IMR-90 (cell line): Measurements from ENCODE around the gene CDK2AP2. TPM values are rescaled to one million over a fixed set of nuclear protein-coding genes. Genes with fewer than 3 reads are reported as not detected.

ENCODE experiments used
- ATAC-seq: fragments of 200-7000 bp; cut with Tn5 transposase; 2 replicates; pipeline ENCODE4 v1.9.1; 2020; ENCODE audit warnings: low read depth, mild to moderate bottlenecking, moderate library complexity
- BruUV-seq: library from RNA; stranded (reverse); fragments of 400-500 nt; replicated peaks from 2 replicates; lab custom pipeline; 2021; lab: Mats Ljungman, UMichigan
- CTCF ChIA-PET: fragments of 300-600 bp; formaldehyde crosslinking; extraction: SDS; loops from one replicate; lab custom pipeline; 2021; ENCODE audit warnings: antibody characterized with exemption; lab: Yijun Ruan, JAX
- POLR2A ChIA-PET: fragments of 300-600 bp; sonication (Branson Sonifier 250); formaldehyde crosslinking; loops from one replicate; lab custom pipeline; 2022; ENCODE audit warnings: antibody characterized with exemption; ENCODE audit not compliant: unreplicated experiment; lab: Charles Lee
- DNase-seq: peaks from one replicate; pipeline ENCODE4 v3.0.0; 2013
- H2AFZ ChIP-seq: replicated peaks from 2 replicates; pipeline ENCODE3; 2013; ENCODE audit warnings: low read length, mild to moderate bottlenecking; ENCODE audit not compliant: poor library complexity
- H2AK5ac ChIP-seq: 2 replicates; pipeline ENCODE4 v1.6.1; 2013; ENCODE audit warnings: low read depth, low read length, inconsistent platforms
- H2AK9ac ChIP-seq: replicated peaks from 2 replicates; pipeline ENCODE3; 2013; ENCODE audit warnings: mild to moderate bottlenecking, low read depth, low read length, moderate library complexity; ENCODE audit not compliant: poor library complexity
- H2BK120ac ChIP-seq: 2 replicates; pipeline ENCODE4 v1.6.1; 2013; ENCODE audit warnings: low read depth, low read length, inconsistent platforms
- H2BK15ac ChIP-seq: 3 replicates; pipeline ENCODE4 v1.6.1; 2013; ENCODE audit warnings: low read depth, low read length, inconsistent platforms
- H2BK20ac ChIP-seq: 2 replicates; pipeline ENCODE4 v1.6.1; 2013; ENCODE audit warnings: low read depth, mild to moderate bottlenecking, inconsistent platforms, low read length, moderate library complexity
- H2BK5ac ChIP-seq: 2 replicates; pipeline ENCODE4 v1.6.1; 2013; ENCODE audit warnings: mild to moderate bottlenecking, low read depth, low read length, inconsistent platforms; ENCODE audit not compliant: poor library complexity, severe bottlenecking
- H3K14ac ChIP-seq: replicated peaks from 2 replicates; pipeline ENCODE4 v1.6.1; 2013; ENCODE audit warnings: low read depth, low read length, inconsistent platforms
- H3K18ac ChIP-seq: 2 replicates; pipeline ENCODE4 v1.6.1; 2013; ENCODE audit warnings: low read depth, low read length, control low read depth
- H3K23ac ChIP-seq: 2 replicates; pipeline ENCODE4 v1.6.1; 2013; ENCODE audit warnings: low read depth, low read length, inconsistent platforms
- H3K27ac ChIP-seq: 2 replicates; pipeline ENCODE4 v1.5.1; 2013; ENCODE audit warnings: mild to moderate bottlenecking, control low read depth, low read length; ENCODE audit not compliant: insufficient read depth
- H3K27me3 ChIP-seq: 2 replicates; pipeline ENCODE4 v1.6.1; 2013; ENCODE audit warnings: low read length; ENCODE audit not compliant: control insufficient read depth, insufficient read depth
- H3K36me3 ChIP-seq: 2 replicates; pipeline ENCODE4 v1.6.1; 2013; ENCODE audit warnings: low read length, mixed read lengths; ENCODE audit not compliant: control insufficient read depth, insufficient read depth
- H3K4ac ChIP-seq: 2 replicates; pipeline ENCODE4 v1.6.1; 2013; ENCODE audit warnings: low read depth, low read length, inconsistent platforms
- H3K4me1 ChIP-seq: 2 replicates; pipeline ENCODE4 v1.6.1; 2013; ENCODE audit warnings: low read length, mixed read lengths; ENCODE audit not compliant: control insufficient read depth, insufficient read depth
- H3K4me2 ChIP-seq: 2 replicates; pipeline ENCODE4 v1.6.1; 2013; ENCODE audit warnings: low read depth, mild to moderate bottlenecking, control low read depth, low read length, moderate library complexity
- H3K4me3 ChIP-seq: 2 replicates; pipeline ENCODE4 v1.5.1; 2013; ENCODE audit warnings: low read depth, mild to moderate bottlenecking, control low read depth, low read length, moderate library complexity; ENCODE audit not compliant: insufficient read depth
- H3K56ac ChIP-seq: 2 replicates; pipeline ENCODE4 v1.6.1; 2013; ENCODE audit warnings: low read length, inconsistent platforms; ENCODE audit not compliant: insufficient read depth; ENCODE audit errors: extremely low read depth
- H3K79me1 ChIP-seq, 2 experiments: 2 replicates each; pipeline ENCODE4 v1.6.1; 2013; ENCODE audit warnings: low read length in 2 of 2, inconsistent platforms in 1 of 2, low read depth in 1 of 2
- H3K9ac ChIP-seq: 2 replicates; pipeline ENCODE4 v1.6.1; 2013; ENCODE audit warnings: low read depth, low read length, control low read depth
- H3K9me1 ChIP-seq: 2 replicates; pipeline ENCODE4 v1.6.1; 2013; ENCODE audit warnings: low read length, inconsistent platforms; ENCODE audit not compliant: insufficient read depth
- H3K9me3 ChIP-seq: 2 replicates; pipeline ENCODE4 v1.6.1; 2013; ENCODE audit warnings: low read length; ENCODE audit not compliant: control insufficient read depth, insufficient read depth
- H4K20me1 ChIP-seq: 2 replicates; pipeline ENCODE4 v1.6.1; 2013; ENCODE audit warnings: low read length, inconsistent platforms; ENCODE audit not compliant: insufficient read depth
- H4K5ac ChIP-seq: 2 replicates; pipeline ENCODE4 v1.6.1; 2013; ENCODE audit warnings: mild to moderate bottlenecking, low read depth, low read length, control low read depth
- H4K8ac ChIP-seq, 2 experiments: 2 replicates each; pipeline ENCODE4 v1.6.1; 2013; ENCODE audit warnings: low read depth in 2 of 2, low read length in 2 of 2, control low read depth in 1 of 2, inconsistent platforms in 1 of 2
- H4K91ac ChIP-seq: 2 replicates; pipeline ENCODE4 v1.6.1; 2013; ENCODE audit warnings: low read depth, low read length, inconsistent platforms; ENCODE audit not compliant: insufficient read depth
- BHLHE40 ChIP-seq: fragments of 150-350 bp; IDR thresholded peaks from 2 replicates; pipeline ENCODE4 v1.6.1; 2016; ENCODE audit warnings: mild to moderate bottlenecking, low read depth, low read length
- CEBPB ChIP-seq: IDR thresholded peaks from 2 replicates; pipeline ENCODE4 v1.6.1; 2012; ENCODE audit warnings: low read depth, low read length, improper control_type of control experiment
- CHD1 ChIP-seq: IDR thresholded peaks from 2 replicates; pipeline ENCODE4 v1.6.1; 2012; ENCODE audit warnings: low read depth, low read length, improper control_type of control experiment
- CTCF ChIP-seq: conservative IDR thresholded peaks from 2 replicates; pipeline ENCODE4 v1.5.1; 2012; ENCODE audit warnings: mild to moderate bottlenecking, low read depth, low read length, improper control_type of control experiment
- ELK1 ChIP-seq: fragments of 150-350 bp; IDR thresholded peaks from 2 replicates; pipeline ENCODE4 v1.6.1; 2016; ENCODE audit warnings: low read depth, mild to moderate bottlenecking, low read length, moderate library complexity, borderline replicate concordance
- FOS ChIP-seq: fragments of 150-350 bp; IDR thresholded peaks from 2 replicates; pipeline ENCODE4 v1.6.1; 2016; ENCODE audit warnings: low read depth, low read length
- MAFK ChIP-seq: IDR thresholded peaks from 2 replicates; pipeline ENCODE4 v1.6.1; 2012; ENCODE audit warnings: low read depth, low read length, improper control_type of control experiment
- MAZ ChIP-seq: IDR thresholded peaks from 2 replicates; pipeline ENCODE4 v1.6.1; 2012; ENCODE audit warnings: low read depth, mild to moderate bottlenecking, low read length, improper control_type of control experiment, moderate library complexity, borderline replicate concordance
- MXI1 ChIP-seq: IDR thresholded peaks from 2 replicates; pipeline ENCODE4 v1.6.1; 2012; ENCODE audit warnings: low read depth, mild to moderate bottlenecking, low read length, moderate library complexity, borderline replicate concordance
- NFE2L2 ChIP-seq: fragments of 150-350 bp; IDR thresholded peaks from 2 replicates; pipeline ENCODE4 v1.6.1; 2016; ENCODE audit warnings: low read depth, mild to moderate bottlenecking, low read length
- POLR2A ChIP-seq: IDR thresholded peaks from 2 replicates; pipeline ENCODE4 v1.6.1; 2012; ENCODE audit warnings: mild to moderate bottlenecking, low read depth, low read length
- RAD21 ChIP-seq: IDR thresholded peaks from 2 replicates; pipeline ENCODE4 v1.6.1; 2012; ENCODE audit warnings: low read length, improper control_type of control experiment
- RFX5 ChIP-seq: IDR thresholded peaks from 2 replicates; pipeline ENCODE4 v1.8.0; 2012; ENCODE audit warnings: low read depth, mild to moderate bottlenecking, low read length, moderate library complexity
- USF2 ChIP-seq: fragments of 150-350 bp; IDR thresholded peaks from 2 replicates; pipeline ENCODE4 v1.6.1; 2017; ENCODE audit warnings: mild to moderate bottlenecking, antibody characterized with exemption, low read length, low read depth
- WGBS, 2 experiments: methylation state at CpG; one replicate each; pipeline versions ENCODE4 v1.1.5 to v1.1.7; 2013; ENCODE audit warnings: missing lambda C conversion rate in 2 of 2; ENCODE audit not compliant: insufficient read length in 1 of 2; ENCODE audit errors: extremely low coverage in 2 of 2; 5-methylcytosine and 5-hydroxymethylcytosine counted together
- dilution Hi-C: fragments of 300-500 bp; cut with HindIII; formaldehyde crosslinking; loops from one replicate; pipeline ENCODE4 v1.14.3; 2018; ENCODE audit warnings: low sequenced_read_pairs; ENCODE audit not compliant: unreplicated experiment
- in situ Hi-C: fragments of 300-500 bp; cut with MboI; formaldehyde crosslinking; loops from 3 replicates; pipeline ENCODE4 v1.14.3; 2019; ENCODE audit warnings: low sequenced_read_pairs, inconsistent platforms, mixed read lengths
- intact Hi-C: fragments of 100-400 bp; cut with micrococcal nuclease; formaldehyde crosslinking; loops from 2 replicates; pipeline ENCODE4 v1.10.0; 2022
- polyA plus RNA-seq, 3 experiments: library from polyadenylated mRNA; depleted of rRNA; stranded (reverse); fragments of >200 nt; gene quantifications; 2 replicates each; pipeline ENCODE4 v1.2.3, GENCODE V29; 2012; ENCODE audit warnings: low replicate concordance in 1 of 3
- total RNA-seq: library from RNA; depleted of rRNA; stranded (reverse); fragments of >200 nt; gene quantifications from 2 replicates; pipeline ENCODE4 v1.2.3, GENCODE V29; 2012

The CDK2AP2 gene
- total and polyA plus RNA-seq, 2 of the 4 experiments (the other 2 are of a cell fraction): 8.1 to 44.7 TPM

- Histone ChIP-seq H3K4me3 (no peak overlapping the region), H2AFZ (no peak overlapping the region), H4K20me1 (no peaks in the 10 kb centered on the region), H3K4me1 (no peaks in the 10 kb centered on the region), H4K8ac (no peak overlapping the region), H2BK20ac (no peak overlapping the region), H2AK9ac (no peak overlapping the region), H3K9me3 (peaks cover 4% of the 10 kb centered on the region; the same call in 1 of the 2 replicates), H4K91ac (no peak overlapping the region), H3K79me1 (no peaks in the 10 kb centered on the region), H2BK15ac (no peak overlapping the region), H3K4me2 (no peak overlapping the region), H3K27ac (no peak overlapping the region), H3K23ac (no peak overlapping the region), H3K9me1 (no peaks in the 10 kb centered on the region), H3K56ac (no peak overlapping the region), H3K4ac (no peak overlapping the region), H4K5ac (no peak overlapping the region), H3K36me3 (no peaks in the 10 kb centered on the region), H3K9ac (no peak overlapping the region), H3K27me3 (peaks cover 13% of the 10 kb centered on the region), H2BK5ac (no peak overlapping the region), H3K14ac (no peak overlapping the region), H2AK5ac (no peak overlapping the region), H3K18ac (no peak overlapping the region), H2BK120ac (no peak overlapping the region)
- dilution Hi-C loops: no loop called here
- ATAC-seq (no peak), DNase-seq (no peak)
- TF ChIP-seq RAD21 (no peak), FOS (no peak), CHD1 (no peak), USF2 (no peak), RFX5 (no peak), NFE2L2 (no peak), BHLHE40 (no peak), CEBPB (no peak), POLR2A (no peak), MAFK (no peak), CTCF (no peak), ELK1 (no peak), MAZ (no peak), MXI1 (no peak)
- POLR2A ChIA-PET: no interaction called here
- in situ Hi-C loops: no loop called here
- no TSS peak for BruUV-seq
- CTCF ChIA-PET: no interaction called here
- intact Hi-C loops: no loop called here
- no CpG with 5 or more reads among the region's 10 CpGs for WGBS, 2 experiments
Measured at GRCh38 chr11:67538823-67539505, 31.0 kb upstream of the CDK2AP2 start.
